Cardiac atrium fibroblast (primary cell): ENCODE data around the gene PRICKLE3. TPM values are rescaled to one million over a fixed set of nuclear protein-coding genes. Genes with fewer than 3 reads are reported as not detected.

ENCODE experiments used
- total RNA-seq: library from RNA; depleted of rRNA; stranded (reverse); fragments of >200 nt; gene quantifications from 2 replicates; pipeline ENCODE4 v1.2.3, GENCODE V29; 2015

Gene PRICKLE3
- 5.2 and 5.5 TPM in 2 replicates for total RNA-seq

GRCh38 chrX:49186125-49187027 is at the start of gene PRICKLE3:
PRICKLE3 (minus strand) TSS chrX:49186373; CDS start chrX:49186297, 76 bp downstream.

GRCh38 chrX:49233176-49233575 is 47.0 kb upstream of the PRICKLE3 start, which contains the start of gene CACNA1F:
CACNA1F (minus strand) TSS chrX:49233340; CDS start chrX:49233309, 31 bp downstream.

GRCh38 chrX:49199906-49200771 is 14.0 kb upstream of the PRICKLE3 start, which contains the start of gene SYP:
SYP (minus strand) TSS chrX:49200193; CDS start chrX:49200186, 7 bp downstream.

GRCh38 chrX:49171752-49172279 is 14.4 kb downstream of the PRICKLE3 start, which contains the start of gene PLP2:
PLP2 (plus strand) TSS chrX:49171898; CDS start chrX:49172001, 103 bp downstream.

GRCh38 chrX:49162620-49163019 is 23.6 kb downstream of the PRICKLE3 start, which contains the start of gene MAGIX:
MAGIX (plus strand) TSS chrX:49162758; CDS start chrX:49162890, 132 bp downstream.

Other genes starting within 250 kb of the PRICKLE3 start
- 31.8 and 32.9 TPM in 2 replicates for gene OTUD5, start 228.8 kb downstream of the PRICKLE3 start, total RNA-seq
- gene KCND1, start 214.5 kb downstream of the PRICKLE3 start, total RNA-seq: 0.81 and 1.4 TPM in 2 replicates
- 10.4 and 19.0 TPM in 2 replicates for gene GRIPAP1, start 184.1 kb downstream of the PRICKLE3 start, total RNA-seq
- gene TFE3, start 143.0 kb downstream of the PRICKLE3 start, total RNA-seq: 38.3 and 58.5 TPM in 2 replicates
- gene CCDC120, start 127.4 kb downstream of the PRICKLE3 start, total RNA-seq: 1.1 and 1.6 TPM in 2 replicates
- 24.0 and 56.5 TPM in 2 replicates for gene PRAF2, start 112.4 kb downstream of the PRICKLE3 start, total RNA-seq
- 64.0 and 93.0 TPM in 2 replicates for gene WDR45, start 106.5 kb downstream of the PRICKLE3 start, total RNA-seq
- gene GPKOW, start 62.6 kb downstream of the PRICKLE3 start, total RNA-seq: 19.9 and 20.6 TPM in 2 replicates
- 4.4 and 5.6 TPM in 2 replicates for gene MAGIX, start 23.6 kb downstream of the PRICKLE3 start, total RNA-seq
- gene PLP2, start 14.5 kb downstream of the PRICKLE3 start, total RNA-seq: 78.9 and 81.2 TPM in 2 replicates
- 0.32 and 0.54 TPM in 2 replicates for gene SYP, start 13.8 kb upstream of the PRICKLE3 start, total RNA-seq
- gene CACNA1F, start 47.0 kb upstream of the PRICKLE3 start, total RNA-seq: not detected in 2 replicates
- 11.0 and 12.6 TPM in 2 replicates for gene CCDC22, start 49.1 kb upstream of the PRICKLE3 start, total RNA-seq
- gene FOXP3, start 78.3 kb upstream of the PRICKLE3 start, total RNA-seq: not detected in 2 replicates
- gene PPP1R3F, start 83.4 kb upstream of the PRICKLE3 start, total RNA-seq: under 0.01 and 4.2 TPM in 2 replicates
- gene GAGE10, start 117.3 kb upstream of the PRICKLE3 start, total RNA-seq: not detected in 2 replicates
- not detected in 2 replicates for gene GAGE12J, start 135.7 kb upstream of the PRICKLE3 start, total RNA-seq
- gene GAGE13, start 145.2 kb upstream of the PRICKLE3 start, total RNA-seq: not detected in 2 replicates